Neuronal stem cell (in vitro differentiated cells): Measurements from ENCODE around the gene NGB.

ENCODE experiments used
- DNase-seq: peaks from one replicate; pipeline ENCODE4 v3.0.0-alpha.2; 2013; ENCODE audit warnings: low spot score
- H2AFZ ChIP-seq: one replicate; pipeline ENCODE4 v1.6.1; 2013; ENCODE audit warnings: mild to moderate bottlenecking, low read length, inconsistent platforms
- H2AK5ac ChIP-seq: 2 replicates; pipeline ENCODE4 v1.6.1; 2013; ENCODE audit warnings: low read depth, mild to moderate bottlenecking, inconsistent platforms, low read length, moderate library complexity, mixed read lengths
- H2BK120ac ChIP-seq: 2 replicates; pipeline ENCODE4 v1.6.1; 2013; ENCODE audit warnings: low read depth, mild to moderate bottlenecking, inconsistent platforms, low read length, moderate library complexity, mixed read lengths
- H2BK12ac ChIP-seq: one replicate; pipeline ENCODE4 v1.6.1; 2013; ENCODE audit warnings: low read length, inconsistent platforms
- H2BK15ac ChIP-seq: 2 replicates; pipeline ENCODE4 v1.6.1; 2013; ENCODE audit warnings: mild to moderate bottlenecking, low read length, inconsistent platforms, mixed read lengths
- H2BK5ac ChIP-seq: one replicate; pipeline ENCODE4 v1.6.1; 2013; ENCODE audit warnings: inconsistent platforms, mild to moderate bottlenecking, low read length, moderate library complexity
- H3K14ac ChIP-seq: one replicate; pipeline ENCODE4 v1.6.1; 2013; ENCODE audit warnings: low read length, inconsistent platforms
- H3K18ac ChIP-seq: 2 replicates; pipeline ENCODE4 v1.6.1; 2013; ENCODE audit warnings: low read length, inconsistent platforms
- H3K23ac ChIP-seq: 2 replicates; pipeline ENCODE4 v1.6.1; 2013; ENCODE audit warnings: low read depth, mild to moderate bottlenecking, mixed read lengths, low read length, inconsistent platforms; ENCODE audit not compliant: poor library complexity
- H3K27ac ChIP-seq: replicated peaks from 3 replicates; pipeline ENCODE4 v1.5.1; 2013; ENCODE audit warnings: low read length, inconsistent platforms
- H3K27me3 ChIP-seq, 3 experiments: 2 replicates each; pipeline ENCODE4 v1.6.1; 2013; ENCODE audit warnings: low read length in 3 of 3, mild to moderate bottlenecking in 2 of 3, inconsistent platforms in 1 of 3, low read depth in 1 of 3, mixed read lengths in 1 of 3, moderate library complexity in 1 of 3; ENCODE audit not compliant: control insufficient read depth in 3 of 3, insufficient read depth in 3 of 3
- H3K36me3 ChIP-seq, 2 donors: replicated peaks in 1 of 2; 2 replicates each; pipeline ENCODE4 v1.6.1; 2013; ENCODE audit warnings: low read length in 2 of 2; ENCODE audit not compliant: control insufficient read depth in 2 of 2, insufficient read depth in 2 of 2
- H3K4ac ChIP-seq: 2 replicates; pipeline ENCODE4 v1.6.1; 2013; ENCODE audit warnings: inconsistent platforms, mild to moderate bottlenecking, low read length, moderate library complexity
- H3K4me1 ChIP-seq, 2 donors: 1 replicate in 1 of 2; 2 replicates in 1 of 2; pipeline ENCODE4 v1.6.1; 2013; ENCODE audit warnings: low read length in 2 of 2, low read depth in 1 of 2; ENCODE audit not compliant: control insufficient read depth in 2 of 2, insufficient read depth in 1 of 2
- H3K4me2 ChIP-seq: one replicate; pipeline ENCODE4 v1.6.1; 2013; ENCODE audit warnings: mild to moderate bottlenecking, low read length, inconsistent platforms; ENCODE audit not compliant: insufficient read depth, poor library complexity, severe bottlenecking
- H3K4me3 ChIP-seq, 2 donors: 2 replicates each; pipeline ENCODE4 v1.5.1; 2013; ENCODE audit warnings: low read length in 2 of 2, mild to moderate bottlenecking in 2 of 2, inconsistent platforms in 1 of 2, moderate library complexity in 1 of 2
- H3K79me1 ChIP-seq: one replicate; pipeline ENCODE4 v1.6.1; 2013; ENCODE audit warnings: low read depth, mild to moderate bottlenecking, inconsistent platforms, low read length, moderate library complexity
- H3K9ac ChIP-seq: one replicate; pipeline ENCODE4 v1.6.1; 2013; ENCODE audit warnings: mild to moderate bottlenecking, low read depth, low read length, inconsistent platforms; ENCODE audit not compliant: poor library complexity
- H3K9me3 ChIP-seq, 2 donors: replicated peaks in 1 of 2; 2 replicates each; pipeline versions ENCODE3 to v1.6.1; 2013; ENCODE audit warnings: low read length in 2 of 2, mild to moderate bottlenecking in 2 of 2, inconsistent platforms in 1 of 2, low read depth in 1 of 2, mixed read lengths in 1 of 2, moderate library complexity in 1 of 2; ENCODE audit not compliant: control insufficient read depth in 2 of 2, insufficient read depth in 1 of 2
- H4K8ac ChIP-seq: one replicate; pipeline ENCODE4 v1.6.1; 2013; ENCODE audit warnings: low read depth, mild to moderate bottlenecking, inconsistent platforms, low read length, moderate library complexity
- H4K91ac ChIP-seq: one replicate; pipeline ENCODE4 v1.6.1; 2013; ENCODE audit warnings: low read length, low read depth, mild to moderate bottlenecking, inconsistent platforms; ENCODE audit not compliant: poor library complexity
- WGBS, 2 donors: extraction: QIAGEN DNeasy Blood & Tissue Kit; methylation state at CpG; one replicate each; pipeline ENCODE4 v1.1.7; 2013; ENCODE audit warnings: missing lambda C conversion rate in 2 of 2, mixed read lengths in 1 of 2; ENCODE audit not compliant: insufficient read length in 2 of 2, insufficient replicate concordance in 1 of 2; ENCODE audit errors: extremely low coverage in 2 of 2; 5-methylcytosine and 5-hydroxymethylcytosine counted together

NGB gene

GRCh38 chr14:77270361-77271112, 469 bp downstream of the NGB start:
- DNase-seq: no peak
- H3K4ac ChIP-seq: no peak overlapping the region
- H2AFZ ChIP-seq: peak overlapping the region; percentile 77
- no peak overlapping the region for H4K8ac ChIP-seq
- no peak overlapping the region for H2BK15ac ChIP-seq
- peak overlapping the region; percentile 72 for H2BK5ac ChIP-seq
- H2AK5ac ChIP-seq: peak overlapping the region; percentile 44
- H3K27me3 ChIP-seq: peaks cover 10 to 72% (median 41%) of the 10 kb centered on the region in 3 experiments
- no peaks in the 10 kb centered on the region for H3K36me3 ChIP-seq
- H4K91ac ChIP-seq: no peak overlapping the region
- H3K23ac ChIP-seq: peak overlapping the region; percentile 39
- peak overlapping the region; percentile 87 for H3K18ac ChIP-seq
- no peaks in the 10 kb centered on the region for H3K79me1 ChIP-seq
- H3K4me2 ChIP-seq: peak overlapping the region; percentile 72
- H3K9me3 ChIP-seq: peaks cover 7 to 8% of the 10 kb centered on the region in 2 donors
- H3K27ac ChIP-seq: no peak overlapping the region
- no peak overlapping the region for H2BK120ac ChIP-seq
- H3K9ac ChIP-seq: peak overlapping the region; percentile 66
- H2BK12ac ChIP-seq: peak overlapping the region; percentile 43
- peaks cover 3 to 6% of the 10 kb centered on the region in 2 donors for H3K4me1 ChIP-seq
- H3K14ac ChIP-seq: peak overlapping the region; percentile 87
- peak overlapping the region in 1 of 2 donors; percentile 74 for H3K4me3 ChIP-seq
- WGBS, 2 donors: no CpG with 5 or more reads among the region's 84 CpGs

GRCh38 chr14:77268989-77269600, 1.9 kb downstream of the NGB start:
- Histone ChIP-seq H2AFZ (no peak overlapping the region), H4K91ac (no peak overlapping the region), H2BK12ac (no peak overlapping the region), H3K9ac (peak overlapping the region; percentile 2), H3K27ac (no peak overlapping the region), H3K23ac (no peak overlapping the region), H3K18ac (peak overlapping the region; percentile 1), H2BK5ac (no peak overlapping the region), H3K27me3 (peaks cover 10 to 85% (median 41%) of the 10 kb centered on the region in 3 experiments), H3K4me3 (no peak overlapping the region), H3K36me3 (no peaks in the 10 kb centered on the region), H4K8ac (no peak overlapping the region), H3K4me2 (no peak overlapping the region), H2BK120ac (no peak overlapping the region), H3K9me3 (peaks cover 7 to 8% of the 10 kb centered on the region in 2 donors), H3K4me1 (no peaks in the 10 kb centered on the region), H3K4ac (no peak overlapping the region), H2BK15ac (no peak overlapping the region), H3K79me1 (no peaks in the 10 kb centered on the region), H3K14ac (no peak overlapping the region), H2AK5ac (no peak overlapping the region)
- WGBS, 2 donors: no CpG with 5 or more reads among the region's 8 CpGs
- no peak for DNase-seq

- Histone ChIP-seq H2AFZ (no peak overlapping the region), H3K4me1 (no peaks in the 10 kb centered on the region), H3K4ac (no peak overlapping the region), H3K27ac (no peak overlapping the region), H2BK15ac (no peak overlapping the region), H3K27me3 (peaks cover 10 to 94% (median 41%) of the 10 kb centered on the region in 3 experiments), H3K9me3 (peaks cover 3 to 5% of the 10 kb centered on the region in 2 donors), H3K36me3 (no peaks in the 10 kb centered on the region), H2BK120ac (no peak overlapping the region), H2BK12ac (no peak overlapping the region), H3K18ac (no peak overlapping the region), H3K4me3 (no peak overlapping the region), H2BK5ac (no peak overlapping the region), H2AK5ac (no peak overlapping the region), H3K79me1 (no peaks in the 10 kb centered on the region), H3K4me2 (no peak overlapping the region), H3K9ac (no peak overlapping the region), H3K23ac (no peak overlapping the region), H3K14ac (no peak overlapping the region), H4K8ac (no peak overlapping the region), H4K91ac (no peak overlapping the region)
- DNase-seq: no peak
- WGBS, 2 donors: no CpG with 5 or more reads among the region's 5 CpGs
Measured at GRCh38 chr14:77267937-77268699, 2.9 kb downstream of the NGB start.

- Histone ChIP-seq H3K4me1 (no peaks in the 10 kb centered on the region), H2AK5ac (no peak overlapping the region), H3K27ac (no peak overlapping the region), H3K4me3 (no peak overlapping the region), H3K9ac (peak overlapping the region; percentile 18), H2BK15ac (no peak overlapping the region), H3K23ac (no peak overlapping the region), H2AFZ (no peak overlapping the region), H2BK120ac (no peak overlapping the region), H4K91ac (no peak overlapping the region), H3K36me3 (no peaks in the 10 kb centered on the region), H2BK5ac (no peak overlapping the region), H3K4me2 (no peak overlapping the region), H2BK12ac (no peak overlapping the region), H3K14ac (no peak overlapping the region), H3K27me3 (peaks cover 10 to 87% (median 30%) of the 10 kb centered on the region in 3 experiments), H3K4ac (no peak overlapping the region), H3K18ac (no peak overlapping the region), H4K8ac (no peak overlapping the region), H3K79me1 (no peaks in the 10 kb centered on the region), H3K9me3 (peaks cover 0 to 5% of the 10 kb centered on the region in 2 donors)
- DNase-seq: no peak
- WGBS, 2 donors: no CpG with 5 or more reads among the region's 8 CpGs
Measured at GRCh38 chr14:77266336-77266735, 4.7 kb downstream of the NGB start.
